NB4 (cell line): ENCODE measurements around the gene TSHZ2.

Experiments
- DNase-seq: peaks from one replicate; pipeline ENCODE4 v3.0.0; 2010; ENCODE audit warnings: low read depth
- H3K4me3 ChIP-seq: one replicate; pipeline ENCODE4 v1.5.1; 2011; ENCODE audit warnings: mild to moderate bottlenecking, low read depth, low read length, moderate library complexity
- MYC ChIP-seq: IDR thresholded peaks from 2 replicates; pipeline ENCODE4 v1.6.1; 2011; ENCODE audit warnings: low read depth, low read length
- POLR2A ChIP-seq: IDR thresholded peaks from 2 replicates; pipeline ENCODE4 v1.6.1; 2011; ENCODE audit warnings: mild to moderate bottlenecking; ENCODE audit not compliant: insufficient read length; ENCODE audit errors: extremely low read depth
- TF ChIP-seq, protein P1 (sequence below): IDR thresholded peaks from one replicate; pipeline ENCODE4 v1.5.1; 2012; ENCODE audit warnings: low read depth, low read length
- TF ChIP-seq, protein P2 (sequence below): IDR thresholded peaks from 2 replicates; pipeline ENCODE4 v1.6.1; 2011; ENCODE audit warnings: low read depth, low read length

The TSHZ2 gene

DNA sequence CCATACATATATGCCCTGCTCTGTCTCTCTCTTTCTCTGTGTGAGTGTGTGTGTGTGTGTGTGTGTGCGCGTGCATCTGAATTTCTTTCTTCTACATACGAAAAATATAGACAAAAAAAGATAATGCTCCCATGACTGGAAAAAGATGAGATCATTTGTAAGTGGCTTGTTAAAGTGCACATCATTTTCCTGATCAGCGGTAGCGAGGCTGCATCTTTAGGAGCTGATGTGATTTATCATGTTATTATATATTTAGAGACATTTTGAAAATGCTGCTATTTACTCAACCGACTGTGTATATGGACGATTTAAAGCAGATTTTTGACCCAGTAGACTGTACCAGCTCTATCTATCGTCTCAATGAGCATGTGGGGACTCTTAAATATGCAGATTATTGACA lies 265.3 kb downstream of the TSHZ2 start:
- TF ChIP-seq, protein P1, sequence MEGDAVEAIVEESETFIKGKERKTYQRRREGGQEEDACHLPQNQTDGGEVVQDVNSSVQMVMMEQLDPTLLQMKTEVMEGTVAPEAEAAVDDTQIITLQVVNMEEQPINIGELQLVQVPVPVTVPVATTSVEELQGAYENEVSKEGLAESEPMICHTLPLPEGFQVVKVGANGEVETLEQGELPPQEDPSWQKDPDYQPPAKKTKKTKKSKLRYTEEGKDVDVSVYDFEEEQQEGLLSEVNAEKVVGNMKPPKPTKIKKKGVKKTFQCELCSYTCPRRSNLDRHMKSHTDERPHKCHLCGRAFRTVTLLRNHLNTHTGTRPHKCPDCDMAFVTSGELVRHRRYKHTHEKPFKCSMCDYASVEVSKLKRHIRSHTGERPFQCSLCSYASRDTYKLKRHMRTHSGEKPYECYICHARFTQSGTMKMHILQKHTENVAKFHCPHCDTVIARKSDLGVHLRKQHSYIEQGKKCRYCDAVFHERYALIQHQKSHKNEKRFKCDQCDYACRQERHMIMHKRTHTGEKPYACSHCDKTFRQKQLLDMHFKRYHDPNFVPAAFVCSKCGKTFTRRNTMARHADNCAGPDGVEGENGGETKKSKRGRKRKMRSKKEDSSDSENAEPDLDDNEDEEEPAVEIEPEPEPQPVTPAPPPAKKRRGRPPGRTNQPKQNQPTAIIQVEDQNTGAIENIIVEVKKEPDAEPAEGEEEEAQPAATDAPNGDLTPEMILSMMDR, result no peak
- TF ChIP-seq POLR2A (no peak), MYC (no peak)
- TF ChIP-seq, protein P2, sequence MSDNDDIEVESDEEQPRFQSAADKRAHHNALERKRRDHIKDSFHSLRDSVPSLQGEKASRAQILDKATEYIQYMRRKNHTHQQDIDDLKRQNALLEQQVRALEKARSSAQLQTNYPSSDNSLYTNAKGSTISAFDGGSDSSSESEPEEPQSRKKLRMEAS, result no peak
- no peak overlapping the region for H3K4me3 ChIP-seq
- no peak for DNase-seq

DNA sequence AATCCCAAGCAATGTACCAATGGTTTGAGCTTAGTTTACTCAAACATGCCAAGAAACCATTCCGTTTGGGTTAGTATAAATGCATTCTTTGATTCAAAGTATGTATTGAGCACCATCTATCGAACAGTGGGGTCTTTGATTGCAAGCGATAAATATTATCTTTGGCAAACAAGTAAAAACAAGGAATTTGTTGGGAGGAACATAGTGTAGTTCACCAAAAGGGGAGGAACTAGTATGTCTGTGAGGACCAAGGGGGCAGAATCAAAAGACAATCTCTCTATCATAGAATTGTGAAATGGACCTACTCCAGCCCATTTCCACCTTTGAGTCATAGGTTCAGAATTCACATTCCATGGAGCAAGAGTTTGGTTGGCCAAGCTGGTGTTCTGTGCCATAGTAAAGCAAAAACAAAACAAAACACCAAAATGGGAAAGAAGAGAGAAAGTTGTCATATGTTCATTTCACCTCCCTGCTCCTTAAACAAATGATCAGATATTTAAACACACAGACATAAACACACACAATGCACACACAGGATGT lies 266.0 kb downstream of the TSHZ2 start:
- TF ChIP-seq MYC, result no peak
- TF ChIP-seq, protein P1, result no peak
- TF ChIP-seq, protein P2, result no peak
- TF ChIP-seq POLR2A, result no peak
- DNase-seq, result no peak
- no peak overlapping the region for H3K4me3 ChIP-seq

DNA sequence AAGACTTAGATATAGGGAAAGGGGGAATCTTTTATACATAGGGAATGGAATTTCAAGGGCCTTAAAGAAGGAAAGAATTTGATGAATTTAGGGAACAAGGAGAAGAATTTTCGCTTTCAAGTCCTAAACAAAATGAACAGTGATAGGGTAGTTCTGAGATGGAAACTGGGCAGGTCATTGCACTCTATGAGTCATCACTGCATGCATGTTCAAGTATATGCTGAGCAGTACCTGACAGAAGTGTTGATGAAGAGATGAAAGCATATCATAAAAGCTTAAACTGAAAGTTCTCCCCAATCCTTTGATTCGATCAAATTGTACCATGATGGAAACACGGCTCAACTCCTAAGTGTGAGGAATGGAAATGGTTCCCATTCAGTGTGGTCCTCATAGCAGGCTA lies 271.0 kb downstream of the TSHZ2 start:
- no peak overlapping the region for H3K4me3 ChIP-seq
- DNase-seq, result no peak
- TF ChIP-seq, protein P1, result no peak
- TF ChIP-seq MYC (no peak), POLR2A (no peak)
- TF ChIP-seq, protein P2, result no peak

DNA sequence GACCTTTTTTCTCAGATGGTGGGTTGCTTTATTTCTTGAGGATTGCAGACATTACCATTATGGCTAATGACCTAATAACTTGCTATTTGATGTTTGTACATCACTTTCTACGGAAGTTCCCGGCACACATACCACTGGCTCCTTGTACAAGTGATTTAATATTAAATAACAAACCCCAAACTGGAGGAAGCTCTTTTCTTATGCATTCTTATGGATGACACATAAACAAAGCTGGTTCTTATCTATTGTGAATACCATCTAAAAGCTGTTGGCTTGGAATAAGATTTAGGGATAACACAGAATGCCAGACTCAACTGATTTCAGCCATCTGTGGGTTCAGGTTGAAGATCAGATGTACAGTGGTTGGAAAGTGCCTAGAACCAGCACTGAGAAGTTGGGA lies 272.6 kb downstream of the TSHZ2 start:
- no peak overlapping the region for H3K4me3 ChIP-seq
- no peak for DNase-seq
- TF ChIP-seq, protein P2, result no peak
- no peak for TF ChIP-seq POLR2A
- TF ChIP-seq, protein P1, result no peak
- no peak for TF ChIP-seq MYC

DNA sequence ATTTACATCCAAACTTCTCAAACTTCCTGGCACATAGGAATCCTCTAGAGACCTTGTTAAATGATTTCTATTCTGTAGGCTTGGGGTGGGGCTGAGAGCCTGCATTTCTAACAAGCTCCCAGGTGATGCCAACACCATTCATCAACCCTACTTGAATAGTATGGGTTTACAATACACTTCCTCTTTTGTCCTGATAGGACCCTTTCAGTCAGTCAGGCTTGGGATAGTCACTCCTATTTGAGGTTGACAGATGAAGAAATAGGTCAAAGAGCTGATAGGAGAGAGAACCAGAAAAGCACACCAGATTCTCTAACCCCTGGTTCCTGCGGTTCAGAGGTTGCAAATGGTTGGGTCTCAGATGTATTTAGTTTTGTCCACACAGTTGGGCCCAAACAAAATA lies 273.4 kb downstream of the TSHZ2 start:
- peak; percentile 21 for DNase-seq

DNA sequence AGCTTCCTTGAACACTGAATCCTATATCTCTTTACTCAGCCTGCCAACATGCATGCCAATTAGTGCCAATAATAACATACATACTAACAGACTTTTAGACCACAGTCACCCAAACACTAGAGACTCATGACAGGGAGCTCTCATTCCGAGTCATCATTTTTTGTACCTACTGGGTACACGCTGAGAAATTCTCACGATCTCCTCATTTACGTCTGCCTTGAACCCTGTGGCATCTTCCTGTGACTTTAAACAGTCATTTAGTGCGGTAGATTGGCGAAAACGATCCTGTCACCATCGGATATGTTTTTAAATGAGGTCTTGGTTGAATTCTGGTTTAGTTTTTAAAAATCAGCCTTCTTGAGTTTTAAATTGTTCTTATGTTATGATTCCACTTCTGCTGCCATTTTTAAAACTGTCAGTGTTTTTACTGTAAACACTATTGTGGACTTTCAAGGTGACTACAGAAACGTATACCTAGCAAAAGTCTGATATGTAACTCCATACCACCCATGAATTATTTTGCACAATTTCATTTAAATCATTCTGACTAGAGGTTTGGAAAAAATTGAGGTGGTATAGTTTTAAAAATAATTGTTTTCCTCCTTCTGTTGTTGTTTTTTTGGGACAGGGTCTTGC lies 275.4 kb downstream of the TSHZ2 start:
- no peak overlapping the region for H3K4me3 ChIP-seq
- DNase-seq, result no peak
- TF ChIP-seq, protein P2, result no peak
- TF ChIP-seq, protein P1, result no peak
- TF ChIP-seq POLR2A (no peak), MYC (no peak)

More for the DNA sequence above, 273.4 kb downstream of the TSHZ2 start:
- TF ChIP-seq, protein P2, result no peak
- no peak for TF ChIP-seq MYC
- no peak overlapping the region for H3K4me3 ChIP-seq
